HG02763 (cell line): Measurements from ENCODE around the gene STXBP1.

ENCODE experiments used
- ATAC-seq: cut with Tn5 transposase; IDR thresholded peaks from one replicate; pipeline ENCODE4 v1.9.1; 2021; ENCODE audit warnings: mild to moderate bottlenecking, moderate library complexity; ENCODE audit not compliant: unreplicated experiment

Gene STXBP1

GRCh38 chr9:127689329-127690000, 77.4 kb downstream of the STXBP1 start:
- ATAC-seq, result no peak

DNA sequence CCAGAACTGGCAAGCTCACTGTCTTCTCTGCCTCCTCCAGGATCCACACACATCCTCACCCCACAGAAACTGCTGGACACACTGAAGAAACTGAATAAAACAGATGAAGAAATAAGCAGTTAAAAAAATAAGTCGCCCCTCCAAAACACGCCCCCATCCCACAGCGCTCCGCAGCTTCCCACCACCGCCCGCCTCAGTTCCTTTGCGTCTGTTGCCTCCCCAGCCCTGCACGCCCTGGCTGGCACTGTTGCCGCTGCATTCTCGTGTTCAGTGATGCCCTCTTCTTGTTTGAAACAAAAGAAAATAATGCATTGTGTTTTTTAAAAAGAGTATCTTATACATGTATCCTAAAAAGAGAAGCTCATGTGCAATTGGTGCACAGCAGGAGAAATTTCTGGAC, 78.7 kb downstream of the STXBP1 start:
- ATAC-seq, result no peak

- no peak for ATAC-seq
Observed at GRCh38 chr9:127692071-127692470, 80.0 kb downstream of the STXBP1 start.

DNA sequence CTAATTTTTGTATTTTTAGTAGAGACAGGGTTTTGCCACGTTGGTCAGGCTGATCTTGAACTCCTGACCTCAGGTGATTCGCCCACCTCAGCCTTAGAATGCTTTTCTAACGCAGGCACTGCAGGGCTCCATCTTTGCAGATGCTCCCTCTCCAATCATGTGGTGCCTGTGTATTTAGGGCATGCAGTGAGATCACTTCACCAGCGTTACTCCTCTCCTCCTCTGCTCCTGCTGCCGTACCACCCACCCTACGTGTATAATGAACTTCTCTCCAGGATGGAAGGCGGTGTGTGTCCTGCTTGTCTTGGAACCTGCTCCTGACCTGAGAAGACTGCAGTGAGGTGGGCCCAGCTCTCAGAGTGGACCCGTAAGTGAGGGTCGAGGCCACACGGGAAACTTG, 81.1 kb downstream of the STXBP1 start:
- ATAC-seq, result no peak

DNA sequence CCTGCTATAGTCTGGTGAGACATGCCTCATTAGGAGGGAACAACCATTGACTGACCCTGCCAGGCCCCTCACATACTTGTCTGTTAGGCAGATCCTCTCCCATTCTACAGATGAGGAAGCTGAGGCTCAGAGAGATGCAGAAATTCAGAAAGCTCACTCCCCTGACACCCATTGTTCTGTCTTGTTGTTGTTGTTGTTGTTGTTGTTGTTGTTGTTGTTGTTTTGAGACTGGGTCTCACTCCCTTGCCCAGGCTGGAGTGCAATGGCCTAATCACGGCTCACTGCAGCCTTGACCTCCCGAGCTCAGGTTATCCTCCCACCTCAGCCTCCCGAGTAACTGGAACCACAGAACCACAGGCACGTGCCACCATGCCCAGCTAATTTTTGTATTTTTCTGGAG, 81.6 kb downstream of the STXBP1 start:
- no peak for ATAC-seq

- ATAC-seq, result no peak
Observed at GRCh38 chr9:127694890-127695720, 83.0 kb downstream of the STXBP1 start.

- no peak for ATAC-seq
Observed at GRCh38 chr9:127697575-127697974, 85.5 kb downstream of the STXBP1 start.

GRCh38 chr9:127698386-127698785, 86.3 kb downstream of the STXBP1 start:
- no peak for ATAC-seq

GRCh38 chr9:127698985-127699670, 87.1 kb downstream of the STXBP1 start:
- ATAC-seq, result peak; percentile 86

- no peak for ATAC-seq
Observed at GRCh38 chr9:127700140-127700539, 88.1 kb downstream of the STXBP1 start.

DNA sequence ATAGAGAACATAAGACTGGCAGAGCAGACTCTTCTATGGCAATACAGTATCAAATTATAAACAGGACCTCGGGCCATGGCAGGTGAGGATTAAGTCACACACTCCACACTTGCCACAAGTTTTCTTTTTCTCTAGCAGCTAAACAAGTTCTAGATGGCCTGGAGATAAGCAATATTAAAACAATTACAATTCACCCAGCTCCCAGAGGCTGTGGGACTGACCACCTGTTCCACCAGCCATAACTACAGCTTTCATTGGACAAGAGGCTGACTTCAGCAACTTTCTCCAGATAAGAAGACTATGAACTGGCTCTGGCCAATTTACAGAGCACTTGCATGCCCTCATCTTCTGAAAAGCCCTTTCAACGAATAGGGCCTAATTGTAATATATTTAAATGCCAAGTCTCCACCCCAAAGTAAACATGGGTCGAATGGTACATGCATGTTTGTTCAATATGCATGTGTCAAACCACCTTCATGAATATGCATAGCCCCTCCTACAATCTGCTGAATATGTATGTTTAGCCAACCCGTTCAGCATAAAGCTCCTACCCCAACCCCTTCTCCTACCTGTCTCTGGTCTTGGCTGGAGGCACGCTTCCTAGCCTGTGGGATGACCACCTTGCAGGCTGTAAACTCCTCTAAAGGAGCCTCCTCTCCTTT, 88.6 kb downstream of the STXBP1 start:
- no peak for ATAC-seq

GRCh38 chr9:127703289-127703946, 91.3 kb downstream of the STXBP1 start:
- ATAC-seq, result no peak

- ATAC-seq, result no peak
Observed at GRCh38 chr9:127705577-127706379, 93.7 kb downstream of the STXBP1 start.

- no peak for ATAC-seq
Observed at GRCh38 chr9:127706836-127707241, 94.8 kb downstream of the STXBP1 start, which contains the start of gene CFAP157. Gene CFAP157 (plus strand): TSS chr9:127706988. CDS start chr9:127707032, 44 bp downstream.

DNA sequence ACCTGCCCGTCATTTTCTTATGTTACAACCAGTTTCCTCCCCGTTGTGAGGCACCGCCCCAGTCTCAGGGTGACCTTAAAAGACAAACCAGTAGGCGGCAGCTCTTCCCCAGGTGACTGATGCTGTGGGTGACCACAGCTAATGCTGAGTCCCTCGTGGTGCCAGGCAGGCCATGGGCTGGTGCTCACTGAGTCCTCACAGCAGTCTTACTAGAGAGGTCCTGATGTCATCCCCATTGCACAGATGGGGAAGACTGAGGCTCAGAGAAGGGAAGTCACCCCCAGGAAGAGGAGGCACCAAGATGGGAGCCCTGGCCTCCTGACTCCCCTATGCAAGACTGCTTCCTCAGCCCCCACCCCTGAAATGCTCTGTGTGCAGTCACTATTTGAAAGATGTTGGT, 95.7 kb downstream of the STXBP1 start:
- ATAC-seq, result no peak

- ATAC-seq, result no peak
Observed at GRCh38 chr9:127708952-127709587, 97.0 kb downstream of the STXBP1 start.

DNA sequence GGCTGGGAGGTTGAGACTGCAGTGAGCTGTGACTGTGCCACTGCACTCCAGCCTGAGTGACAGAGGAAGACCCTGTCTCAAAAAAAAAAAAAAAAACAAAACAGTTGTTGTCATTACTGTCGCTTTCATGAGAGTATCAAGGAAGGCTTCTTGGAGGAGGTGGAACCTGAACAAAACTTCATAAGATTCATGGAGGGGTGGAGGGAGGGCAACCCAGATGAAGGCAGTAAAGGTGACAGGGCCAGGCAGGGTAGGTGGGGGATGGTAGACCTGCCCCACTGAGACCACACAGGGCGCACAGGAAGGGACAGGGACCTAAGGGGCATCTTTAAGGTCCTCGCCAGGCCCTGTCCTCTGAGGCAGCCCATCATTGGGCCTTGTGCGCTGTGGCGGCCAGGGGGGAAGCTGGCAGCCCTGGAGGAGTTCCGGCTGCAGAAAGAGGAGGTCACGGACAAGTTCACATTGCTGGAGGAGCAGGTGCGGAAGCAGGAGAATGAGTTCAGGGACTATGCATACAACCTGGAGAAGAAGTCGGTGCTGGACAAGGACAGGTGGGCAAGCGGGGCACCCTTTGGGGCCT, 98.2 kb downstream of the STXBP1 start:
- ATAC-seq, result no peak

- no peak for ATAC-seq
Observed at GRCh38 chr9:127711226-127711701, 99.2 kb downstream of the STXBP1 start.

GRCh38 chr9:127711831-127712274, 99.8 kb downstream of the STXBP1 start:
- no peak for ATAC-seq
